Activated CD4-positive, alpha-beta T cell treated with anti-CD3 and anti-CD28 coated beads, Interleukin-2, Interleukin-6, amounts not matched to agents 100 ng/mL and 50 ng/mL, durations not matched to agents 16 hours and 8 hours (primary cell): Measurements from ENCODE around the gene GPRC5D.
A peak's percentile ranks its signal among the peaks of the same experiment; 100 is the strongest.

ENCODE experiments used
- DNase-seq: peaks from one replicate; pipeline ENCODE4 v3.0.0-alpha.2; 2020

GPRC5D gene

GRCh38 chr12:12979126-12979525 lies 27.2 kb upstream of the GPRC5D start:
- DNase-seq, result no peak

- DNase-seq, result no peak
Observed at GRCh38 chr12:12977231-12977630, 25.3 kb upstream of the GPRC5D start.

- no peak for DNase-seq
Observed at GRCh38 chr12:12976366-12976765, 24.4 kb upstream of the GPRC5D start.

- DNase-seq, result peak; percentile 18
Observed at GRCh38 chr12:12975322-12976077, 23.5 kb upstream of the GPRC5D start.

- DNase-seq, result no peak
Observed at GRCh38 chr12:12974211-12974610, 22.2 kb upstream of the GPRC5D start.

- DNase-seq, result no peak
Observed at GRCh38 chr12:12973019-12973418, 21.0 kb upstream of the GPRC5D start.

- DNase-seq, result no peak
Observed at GRCh38 chr12:12965836-12966235, 13.9 kb upstream of the GPRC5D start.

- peak; percentile 33 for DNase-seq
Observed at GRCh38 chr12:12964255-12964654, 12.3 kb upstream of the GPRC5D start.

- no peak for DNase-seq
Observed at GRCh38 chr12:12960639-12961209, 8.8 kb upstream of the GPRC5D start.

GRCh38 chr12:12958886-12959285 lies 6.9 kb upstream of the GPRC5D start:
- no peak for DNase-seq

- DNase-seq, result no peak
Observed at GRCh38 chr12:12954878-12955625, 3.1 kb upstream of the GPRC5D start.

- DNase-seq, result no peak
Observed at GRCh38 chr12:12954356-12954755, 2.4 kb upstream of the GPRC5D start.

- no peak for DNase-seq
Observed at GRCh38 chr12:12951504-12951903, 466 bp downstream of the GPRC5D start.

GRCh38 chr12:12947902-12948301 lies 4.1 kb downstream of the GPRC5D start:
- DNase-seq, result no peak

- DNase-seq, result no peak
Observed at GRCh38 chr12:12946686-12947355, 5.1 kb downstream of the GPRC5D start.

GRCh38 chr12:12945591-12945990 lies 6.4 kb downstream of the GPRC5D start:
- no peak for DNase-seq

- DNase-seq, result no peak
Observed at GRCh38 chr12:12943586-12944260, 8.2 kb downstream of the GPRC5D start.

GRCh38 chr12:12941450-12942350 lies 10.3 kb downstream of the GPRC5D start:
- DNase-seq, result no peak

- DNase-seq, result no peak
Observed at GRCh38 chr12:12939888-12940287, 12.1 kb downstream of the GPRC5D start.

GRCh38 chr12:12938541-12938940 lies 13.4 kb downstream of the GPRC5D start:
- no peak for DNase-seq

- DNase-seq, result no peak
Observed at GRCh38 chr12:12936983-12937491, 14.9 kb downstream of the GPRC5D start.

- DNase-seq, result no peak
Observed at GRCh38 chr12:12934556-12934955, 17.4 kb downstream of the GPRC5D start.
